ENCODE data around the gene FDXR.

The FDXR gene

DNA sequence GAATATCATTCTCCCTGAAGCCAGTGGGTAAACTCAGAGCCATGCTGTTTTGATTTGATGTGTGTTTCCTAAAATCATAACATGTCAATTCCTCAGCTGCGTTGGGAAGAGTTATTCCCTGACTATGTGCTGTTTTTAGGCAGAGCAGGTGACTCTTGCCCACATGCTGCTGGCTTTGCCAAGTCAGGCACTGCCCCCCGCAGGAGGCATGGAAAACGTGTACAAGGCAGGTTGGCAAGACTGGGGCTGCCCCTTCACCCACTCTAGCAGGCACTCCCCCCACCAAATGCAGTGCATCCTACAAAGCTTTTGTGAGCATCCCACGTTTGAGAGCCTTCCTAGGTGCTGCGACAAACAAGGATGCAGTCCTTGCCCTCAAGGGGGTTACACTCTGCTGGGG, 58.3 kb downstream of the FDXR start:
- H3K9me3 ChIP-seq (ENCODE audit: severe bottlenecking): no peaks in the 10 kb centered on the region
- no peak for DNase-seq
- H3K27ac ChIP-seq: no peak overlapping the region
- H3K36me3 ChIP-seq: peaks cover 27% of the 10 kb centered on the region
- TF ChIP-seq, protein P1, sequence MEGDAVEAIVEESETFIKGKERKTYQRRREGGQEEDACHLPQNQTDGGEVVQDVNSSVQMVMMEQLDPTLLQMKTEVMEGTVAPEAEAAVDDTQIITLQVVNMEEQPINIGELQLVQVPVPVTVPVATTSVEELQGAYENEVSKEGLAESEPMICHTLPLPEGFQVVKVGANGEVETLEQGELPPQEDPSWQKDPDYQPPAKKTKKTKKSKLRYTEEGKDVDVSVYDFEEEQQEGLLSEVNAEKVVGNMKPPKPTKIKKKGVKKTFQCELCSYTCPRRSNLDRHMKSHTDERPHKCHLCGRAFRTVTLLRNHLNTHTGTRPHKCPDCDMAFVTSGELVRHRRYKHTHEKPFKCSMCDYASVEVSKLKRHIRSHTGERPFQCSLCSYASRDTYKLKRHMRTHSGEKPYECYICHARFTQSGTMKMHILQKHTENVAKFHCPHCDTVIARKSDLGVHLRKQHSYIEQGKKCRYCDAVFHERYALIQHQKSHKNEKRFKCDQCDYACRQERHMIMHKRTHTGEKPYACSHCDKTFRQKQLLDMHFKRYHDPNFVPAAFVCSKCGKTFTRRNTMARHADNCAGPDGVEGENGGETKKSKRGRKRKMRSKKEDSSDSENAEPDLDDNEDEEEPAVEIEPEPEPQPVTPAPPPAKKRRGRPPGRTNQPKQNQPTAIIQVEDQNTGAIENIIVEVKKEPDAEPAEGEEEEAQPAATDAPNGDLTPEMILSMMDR (IDR thresholded peaks at IDR 0.05; ENCODE audit: low read depth, low read length): peak; percentile 44
- H3K4me3 ChIP-seq (ENCODE audit: low read depth, low read length): no peak overlapping the region
- no peaks in the 10 kb centered on the region for H3K27me3 ChIP-seq (ENCODE audit: insufficient read depth, low read depth, severe bottlenecking)

Data from WERI-Rb-1 (cell line).